Trophoblast cell (in vitro differentiated cells and primary cell): ENCODE data around the gene KIF26B.
"Not testable (repeated sequence)": the region's sequence is repeated elsewhere in the genome, so short reads cannot be mapped to it uniquely, and the experiment has no call there.

Source experiments
- DNase-seq, 2 donors: peaks; one replicate each; pipeline ENCODE4 v3.0.0-alpha.2; 2016
- H2AFZ ChIP-seq: 2 replicates; pipeline ENCODE4 v1.6.1; 2013; ENCODE audit warnings: low read length, moderate library complexity, mild to moderate bottlenecking; ENCODE audit not compliant: insufficient read depth, poor library complexity
- H2AK5ac ChIP-seq: 2 replicates; pipeline ENCODE4 v1.6.1; 2013; ENCODE audit warnings: mild to moderate bottlenecking, low read length
- H2BK120ac ChIP-seq: 2 replicates; pipeline ENCODE4 v1.6.1; 2013; ENCODE audit warnings: low read length, mild to moderate bottlenecking, moderate library complexity; ENCODE audit not compliant: insufficient read depth, poor library complexity
- H2BK12ac ChIP-seq: 2 replicates; pipeline ENCODE4 v1.6.1; 2013; ENCODE audit warnings: mild to moderate bottlenecking, low read length, moderate library complexity
- H2BK5ac ChIP-seq: 2 replicates; pipeline ENCODE4 v1.6.1; 2013; ENCODE audit warnings: low read length, low read depth, moderate library complexity, mild to moderate bottlenecking; ENCODE audit not compliant: poor library complexity
- H3K14ac ChIP-seq: 2 replicates; pipeline ENCODE4 v1.6.1; 2013; ENCODE audit warnings: mild to moderate bottlenecking, low read length
- H3K18ac ChIP-seq: 2 replicates; pipeline ENCODE4 v1.6.1; 2013; ENCODE audit warnings: mild to moderate bottlenecking, low read length
- H3K23ac ChIP-seq: 2 replicates; pipeline ENCODE4 v1.6.1; 2013; ENCODE audit warnings: low read length
- H3K27ac ChIP-seq: 2 replicates; pipeline ENCODE4 v1.5.1; 2013; ENCODE audit warnings: low read depth, mild to moderate bottlenecking, inconsistent platforms, low read length, moderate library complexity
- H3K27me3 ChIP-seq: 2 replicates; pipeline ENCODE4 v1.6.1; 2013; ENCODE audit warnings: inconsistent platforms, mild to moderate bottlenecking, low read length, moderate library complexity; ENCODE audit not compliant: insufficient read depth
- H3K36me3 ChIP-seq, 2 experiments: 1 replicate in 1 of 2; 2 replicates in 1 of 2; pipeline ENCODE4 v1.6.1; 2013; ENCODE audit warnings: low read length in 2 of 2, mild to moderate bottlenecking in 2 of 2, moderate library complexity in 1 of 2; ENCODE audit not compliant: insufficient read depth in 2 of 2, control insufficient read depth in 1 of 2
- H3K4ac ChIP-seq: 2 replicates; pipeline ENCODE4 v1.6.1; 2013; ENCODE audit warnings: low read depth, mild to moderate bottlenecking, low read length, moderate library complexity
- H3K4me1 ChIP-seq, 2 experiments: 1 replicate in 1 of 2; 2 replicates in 1 of 2; pipeline ENCODE4 v1.6.1; 2013; ENCODE audit warnings: low read length in 2 of 2, mild to moderate bottlenecking in 2 of 2, moderate library complexity in 1 of 2; ENCODE audit not compliant: insufficient read depth in 2 of 2, control insufficient read depth in 1 of 2
- H3K4me2 ChIP-seq: 2 replicates; pipeline ENCODE4 v1.6.1; 2013; ENCODE audit warnings: inconsistent platforms, mild to moderate bottlenecking, low read length, moderate library complexity
- H3K4me3 ChIP-seq: 2 replicates; pipeline ENCODE4 v1.5.1; 2013; ENCODE audit warnings: mild to moderate bottlenecking, low read depth, low read length, inconsistent platforms
- H3K79me1 ChIP-seq: one replicate; pipeline ENCODE4 v1.6.1; 2013; ENCODE audit warnings: low read length
- H3K79me2 ChIP-seq: 2 replicates; pipeline ENCODE4 v1.6.1; 2013; ENCODE audit warnings: low read length, mild to moderate bottlenecking; ENCODE audit not compliant: control insufficient read depth, insufficient read depth, poor library complexity
- H3K9ac ChIP-seq: 2 replicates; pipeline ENCODE4 v1.6.1; 2013; ENCODE audit warnings: mild to moderate bottlenecking, low read length
- H3K9me3 ChIP-seq: 2 replicates; pipeline ENCODE4 v1.6.1; 2013; ENCODE audit warnings: low read depth, mild to moderate bottlenecking, control low read depth, inconsistent platforms, low read length; ENCODE audit not compliant: insufficient read depth
- H4K12ac ChIP-seq: 2 replicates; pipeline ENCODE4 v1.6.1; 2013; ENCODE audit warnings: low read depth, mild to moderate bottlenecking, low read length, moderate library complexity
- H4K8ac ChIP-seq: 2 replicates; pipeline ENCODE4 v1.6.1; 2013; ENCODE audit warnings: low read depth, mild to moderate bottlenecking, low read length, moderate library complexity
- H4K91ac ChIP-seq: one replicate; pipeline ENCODE4 v1.6.1; 2013; ENCODE audit warnings: low read depth, mild to moderate bottlenecking, low read length, moderate library complexity
- WGBS: extraction: QIAGEN DNeasy Blood & Tissue Kit; methylation state at CpG from one replicate; pipeline ENCODE4 v1.1.7; 2013; ENCODE audit warnings: missing lambda C conversion rate; ENCODE audit not compliant: insufficient read length, insufficient coverage; ENCODE audit errors: extremely low coverage; 5-methylcytosine and 5-hydroxymethylcytosine counted together

The KIF26B gene

GRCh38 chr1:245355851-245356630 is 201.3 kb downstream of the KIF26B start:
- not testable (repeated sequence) for H4K8ac ChIP-seq, H3K79me2 ChIP-seq, H3K9ac ChIP-seq, H3K27ac ChIP-seq, H3K79me1 ChIP-seq, H3K23ac ChIP-seq, DNase-seq, H4K91ac ChIP-seq, H2BK120ac ChIP-seq, H2BK5ac ChIP-seq, H3K18ac ChIP-seq, H4K12ac ChIP-seq, H3K4me2 ChIP-seq, H3K14ac ChIP-seq, H3K4me1 ChIP-seq, H3K27me3 ChIP-seq, H2AK5ac ChIP-seq, H3K4ac ChIP-seq, H3K36me3 ChIP-seq, H3K9me3 ChIP-seq, H2AFZ ChIP-seq
- H3K4me3 ChIP-seq: peak overlapping the region; percentile 6
- H2BK12ac ChIP-seq: peak overlapping the region; percentile 41
- WGBS: no CpG with 5 or more reads among the region's 14 CpGs

- Histone ChIP-seq H3K36me3 (no peaks in the 10 kb centered on the region), H2BK5ac (no peak overlapping the region), H4K91ac (no peak overlapping the region), H4K12ac (no peak overlapping the region), H2AFZ (no peak overlapping the region), H3K79me1 (no peaks in the 10 kb centered on the region), H3K4me3 (no peak overlapping the region), H3K18ac (no peak overlapping the region), H3K79me2 (no peaks in the 10 kb centered on the region), H2BK120ac (no peak overlapping the region), H3K4me2 (no peak overlapping the region), H3K27ac (no peak overlapping the region), H3K9me3 (no peaks in the 10 kb centered on the region), H2AK5ac (no peak overlapping the region), H4K8ac (no peak overlapping the region), H3K14ac (no peak overlapping the region), H3K4me1 (peaks cover 3 to 7% of the 10 kb centered on the region in 2 experiments), H2BK12ac (no peak overlapping the region), H3K9ac (no peak overlapping the region), H3K27me3 (no peaks in the 10 kb centered on the region), H3K23ac (no peak overlapping the region), H3K4ac (no peak overlapping the region)
- no CpG with 5 or more reads among the region's 10 CpGs for WGBS
- DNase-seq: peak in 1 of 2 donors; percentile 23
These were observed 202.3 kb downstream of the KIF26B start for GRCh38 chr1:245356891-245357585.

GRCh38 chr1:245359101-245359680 is 204.4 kb downstream of the KIF26B start:
- not testable (repeated sequence) for H3K9ac ChIP-seq, H2BK12ac ChIP-seq, H3K4me2 ChIP-seq, H3K14ac ChIP-seq, H4K8ac ChIP-seq, H2BK5ac ChIP-seq, H2BK120ac ChIP-seq, H4K12ac ChIP-seq, H3K23ac ChIP-seq, H3K4me3 ChIP-seq, H3K79me1 ChIP-seq, H3K18ac ChIP-seq, H3K4ac ChIP-seq, DNase-seq, H3K27me3 ChIP-seq, H3K9me3 ChIP-seq, H2AK5ac ChIP-seq, H3K79me2 ChIP-seq, H3K27ac ChIP-seq, H2AFZ ChIP-seq, H4K91ac ChIP-seq, H3K36me3 ChIP-seq
- WGBS: no CpG with 5 or more reads among the region's 12 CpGs
- peaks cover 4 to 13% of the 10 kb centered on the region in 2 experiments for H3K4me1 ChIP-seq

DNA sequence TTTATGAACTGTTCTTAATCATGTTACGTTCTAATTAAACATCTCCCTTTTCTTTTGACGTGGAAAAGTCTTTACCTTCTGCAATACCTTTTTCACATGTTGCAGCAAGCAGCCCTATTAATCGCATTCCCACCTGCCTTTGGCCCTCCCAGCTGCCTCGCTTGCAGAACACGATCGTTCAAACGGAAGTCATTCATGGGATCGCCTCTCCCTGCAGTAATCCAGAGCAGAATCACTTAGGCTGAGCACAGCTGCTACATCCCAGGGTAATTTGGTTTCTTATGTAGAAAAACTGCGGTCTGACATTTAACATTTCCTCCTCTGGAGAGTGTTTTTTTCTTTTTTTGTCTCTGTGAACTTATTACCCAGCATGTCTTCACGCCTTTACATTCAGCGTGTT is 206.3 kb downstream of the KIF26B start:
- Histone ChIP-seq H3K4me1 (peaks cover 4 to 12% of the 10 kb centered on the region in 2 experiments), H4K91ac (no peak overlapping the region), H3K4ac (no peak overlapping the region), H4K12ac (no peak overlapping the region), H3K14ac (no peak overlapping the region), H3K23ac (no peak overlapping the region), H3K4me3 (no peak overlapping the region), H3K9ac (no peak overlapping the region), H3K27ac (no peak overlapping the region), H3K79me1 (no peaks in the 10 kb centered on the region), H3K79me2 (no peaks in the 10 kb centered on the region), H4K8ac (no peak overlapping the region), H3K36me3 (no peaks in the 10 kb centered on the region), H2BK12ac (no peak overlapping the region), H2AFZ (no peak overlapping the region), H2BK120ac (no peak overlapping the region), H3K18ac (no peak overlapping the region), H2AK5ac (no peak overlapping the region), H3K27me3 (no peaks in the 10 kb centered on the region), H2BK5ac (no peak overlapping the region), H3K4me2 (no peak overlapping the region), H3K9me3 (no peaks in the 10 kb centered on the region)
- DNase-seq: no peak
- no CpG with 5 or more reads among the region's 11 CpGs for WGBS
